PC-9 (cell line): Measurements from ENCODE around the gene MED6.

ENCODE experiments used
- CTCF ChIP-seq: fragments of 200-600 bp; sonication (generic); conservative IDR thresholded peaks from 2 replicates; pipeline ENCODE4 v1.6.1; 2017; ENCODE audit warnings: mixed run types, antibody characterized with exemption, mild to moderate bottlenecking, moderate library complexity
- EZH2 ChIP-seq: fragments of 200-600 bp; sonication (generic); IDR thresholded peaks from 2 replicates; pipeline ENCODE4 v1.8.0; 2017; ENCODE audit warnings: antibody characterized with exemption, low read depth

- TF ChIP-seq CTCF (no peak), EZH2 (no peak)
Observed at GRCh38 chr14:70619708-70620107, 19.3 kb upstream of the MED6 start.
